Ishikawa (cell line): Measurements from ENCODE around the gene ATP11A.

Source experiments
- TAF1 ChIP-seq: IDR thresholded peaks from 2 replicates; pipeline ENCODE4 v1.6.1; 2012; ENCODE audit warnings: low read depth, mild to moderate bottlenecking
- TCF12 ChIP-seq: IDR thresholded peaks from 2 replicates; pipeline ENCODE4 v1.6.1; 2012; ENCODE audit warnings: low read depth

GRCh38 chr13:112932971-112933370 is 243.1 kb downstream of the ATP11A start:
- TF ChIP-seq TCF12 (no peak), TAF1 (no peak)
